ENCODE results near the gene RAB28. TPM values are rescaled to one million over a fixed set of nuclear protein-coding genes. Genes with fewer than 3 reads are reported as not detected.

The RAB28 gene
- total RNA-seq, result 10 to 100 TPM; 10.2 to 13.1 (median 12.9) TPM
- total RNA-seq (2013), result 24.1 TPM

- ATAC-seq, result peak; percentile 87 to 97 (median 88)
- H3K36me3 ChIP-seq (ENCODE audit: control insufficient read depth, insufficient read depth, low read length), result no peaks in the 10 kb centered on the region
- intact Hi-C loops (cut with micrococcal nuclease), result loop anchor here (5.0 to 10.0 kb wide), 3 partner anchors 63 to 1518 kb away; partner anchors contain the start of genes BOD1L1 and CPEB2
Measured at GRCh38 chr4:13484122-13484748, at the start of gene RAB28. RAB28 (minus strand) TSS chr4:13484340.

GRCh38 chr4:13531625-13531998, 47.5 kb upstream of the RAB28 start:
- H3K4me1 Mint-ChIP-seq, result peaks cover 26 to 36% of the 10 kb centered on the region in 2 donors
- no peaks in the 10 kb centered on the region for H3K36me3 Mint-ChIP-seq
- ATAC-seq, result no peak
- Histone ChIP-seq H3K9me3 (ENCODE audit: control insufficient read depth, insufficient read depth, low read length) (peaks cover 35% of the 10 kb centered on the region), H3K36me3 (ENCODE audit: control insufficient read depth, insufficient read depth, low read length) (no peaks in the 10 kb centered on the region), H3K27ac (ENCODE audit: low read length) (no peak overlapping the region), H3K4me3 (ENCODE audit: low read length) (no peak overlapping the region), H3K27me3 (ENCODE audit: control insufficient read depth, insufficient read depth, low read length) (peaks cover 85% of the 10 kb centered on the region), H3K4me1 (ENCODE audit: control insufficient read depth, insufficient read depth, low read length) (peaks cover 43% of the 10 kb centered on the region)
- no peak for DNase-seq
- 31% methylated on average over 8 of the region's 8 CpGs for WGBS (ENCODE audit: insufficient coverage)
- H3K27ac Mint-ChIP-seq, result peak overlapping the region in 1 of 2 donors; percentile 41
- intact Hi-C loops (cut with micrococcal nuclease), result no loop called here
- H3K27me3 Mint-ChIP-seq (ENCODE audit: low read depth in 2 of 2), result peaks cover 68 to 81% of the 10 kb centered on the region in 2 donors
- peaks cover 2% of the 10 kb centered on the region in 2 donors for H3K9me3 Mint-ChIP-seq
- no peak for TF ChIP-seq CTCF (IDR thresholded peaks at IDR 0.05)
- H3K4me3 Mint-ChIP-seq, result no peak overlapping the region

More at GRCh38 chr4:13484122-13484748, at the start of gene RAB28:
- peaks cover 3% of the 10 kb centered on the region for H3K27me3 ChIP-seq (ENCODE audit: control insufficient read depth, insufficient read depth, low read length)
- H3K27ac Mint-ChIP-seq, result peak within 1 kb of the TSS; percentile 98 to 99
- DNase-seq, result peak; percentile 94 to 96
- peak within 1 kb of the TSS; percentile 58 for H3K4me3 ChIP-seq (ENCODE audit: low read length)
- peak within 1 kb of the TSS; percentile 91 for H3K27ac ChIP-seq (ENCODE audit: low read length)
- H3K9me3 ChIP-seq (ENCODE audit: control insufficient read depth, insufficient read depth, low read length), result no peaks in the 10 kb centered on the region
- H3K4me3 Mint-ChIP-seq, result peak within 1 kb of the TSS; percentile 92
- H3K9me3 Mint-ChIP-seq, result no peaks in the 10 kb centered on the region
- H3K27me3 Mint-ChIP-seq (ENCODE audit: low read depth in 2 of 2), result peaks cover 13 to 28% of the 10 kb centered on the region in 2 donors
- peaks cover 20 to 27% of the 10 kb centered on the region in 2 donors for H3K4me1 Mint-ChIP-seq
- no peak for TF ChIP-seq CTCF (IDR thresholded peaks at IDR 0.05)
- peaks cover 18% of the 10 kb centered on the region for H3K4me1 ChIP-seq (ENCODE audit: control insufficient read depth, insufficient read depth, low read length)
- WGBS (ENCODE audit: insufficient coverage), result 0% methylated on average over 59 of the region's 59 CpGs
- no peaks in the 10 kb centered on the region for H3K36me3 Mint-ChIP-seq

- Mint-ChIP-seq H3K36me3 (no peaks in the 10 kb centered on the region), H3K4me3 (no peak overlapping the region), H3K4me1 (peaks cover 26 to 36% of the 10 kb centered on the region in 2 donors), H3K27me3 (ENCODE audit: low read depth in 2 of 2) (peaks cover 67 to 81% of the 10 kb centered on the region in 2 donors), H3K27ac (no peak overlapping the region), H3K9me3 (peaks cover 2% of the 10 kb centered on the region in 2 donors)
- Histone ChIP-seq H3K9me3 (ENCODE audit: control insufficient read depth, insufficient read depth, low read length) (peaks cover 29% of the 10 kb centered on the region), H3K4me1 (ENCODE audit: control insufficient read depth, insufficient read depth, low read length) (peaks cover 43% of the 10 kb centered on the region), H3K4me3 (ENCODE audit: low read length) (no peak overlapping the region), H3K27me3 (ENCODE audit: control insufficient read depth, insufficient read depth, low read length) (peaks cover 85% of the 10 kb centered on the region), H3K27ac (ENCODE audit: low read length) (no peak overlapping the region), H3K36me3 (ENCODE audit: control insufficient read depth, insufficient read depth, low read length) (no peaks in the 10 kb centered on the region)
- 5% methylated on average over 35 of the region's 35 CpGs for WGBS (ENCODE audit: insufficient coverage)
- DNase-seq (no peak), ATAC-seq (no peak)
- intact Hi-C loops (cut with micrococcal nuclease), result no loop called here
- no peak for TF ChIP-seq CTCF (IDR thresholded peaks at IDR 0.05)
Measured at GRCh38 chr4:13530823-13531624, 46.9 kb upstream of the RAB28 start.
